ENCODE measurements around the gene KCTD19.

DNA sequence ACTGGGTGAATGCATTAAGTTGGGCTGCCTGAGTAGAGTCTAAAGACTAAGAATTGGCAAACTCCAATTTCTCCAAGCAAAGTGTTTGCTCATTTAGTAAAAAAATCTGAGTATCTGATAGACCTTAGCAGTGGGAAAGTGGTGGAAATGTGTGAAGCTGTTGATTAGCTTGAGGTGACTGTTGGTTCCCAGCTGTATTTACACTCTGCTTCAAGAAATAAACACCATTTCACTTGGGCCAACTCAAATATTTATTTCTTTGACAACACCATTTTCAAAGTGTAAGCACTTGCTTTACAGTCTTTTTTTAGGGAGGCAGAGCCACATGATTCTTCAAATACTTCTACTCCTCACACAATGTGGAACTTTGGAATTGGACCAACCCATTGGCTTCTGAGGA is 8.7 kb downstream of the KCTD19 start:
- TF ChIP-seq EZH2 (optimal IDR thresholded peaks at IDR 0.05; ENCODE audit: low read depth, low read length) = no peak
- no peak for TF ChIP-seq CTCF (IDR thresholded peaks at IDR 0.05; ENCODE audit: low read length)

Data from MM.1S (cell line).